Measurements from ENCODE around the gene TMEM132D.

TMEM132D gene

DNA sequence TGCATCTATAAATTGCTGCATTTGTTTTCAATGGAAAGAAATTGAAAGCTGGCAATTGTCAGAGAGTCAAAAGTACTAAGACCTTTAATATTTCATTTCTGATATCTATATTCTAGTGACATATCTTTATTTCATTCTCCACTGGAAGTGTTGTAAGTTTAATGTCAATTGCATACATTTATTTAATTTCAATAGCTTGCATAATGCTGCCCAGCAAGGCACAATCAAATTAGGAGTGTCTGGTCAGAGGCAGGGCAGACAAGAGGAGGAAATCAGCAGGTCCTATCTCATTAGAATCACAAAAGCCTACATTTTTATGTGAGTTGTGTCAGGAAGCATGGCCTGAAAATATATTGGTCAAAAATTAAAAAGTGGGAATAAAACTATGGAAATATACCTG is 112.9 kb downstream of the TMEM132D start:
- no peak overlapping the region for H3K4me3 ChIP-seq (ENCODE audit: low read depth, low read length)
- H3K4me1 ChIP-seq (ENCODE audit: control insufficient read depth, insufficient read depth, low read length) = no peaks in the 10 kb centered on the region
- no peaks in the 10 kb centered on the region for H3K9me3 ChIP-seq (ENCODE audit: control insufficient read depth, insufficient read depth, low read depth, low read length)
- no peak overlapping the region for H3K27ac ChIP-seq (ENCODE audit: extremely low read depth, low read depth, low read length)
- H3K36me3 ChIP-seq (ENCODE audit: control insufficient read depth in 2 of 2, insufficient read depth in 1 of 2, low read length in 2 of 2) = no peaks in the 10 kb centered on the region
- ChIA-PET POLR2A (no interaction called here), CTCF (no interaction called here)
- TF ChIP-seq, protein P1, sequence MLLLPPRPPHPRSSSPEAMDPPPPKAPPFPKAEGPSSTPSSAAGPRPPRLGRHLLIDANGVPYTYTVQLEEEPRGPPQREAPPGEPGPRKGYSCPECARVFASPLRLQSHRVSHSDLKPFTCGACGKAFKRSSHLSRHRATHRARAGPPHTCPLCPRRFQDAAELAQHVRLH (tag by site-specific recombination; IDR thresholded peaks at IDR 0.05) = no peak
- TF ChIP-seq ZNF521 (tag by site-specific recombination; IDR thresholded peaks at IDR 0.05) (no peak), SP2 (tag by site-specific recombination; IDR thresholded peaks at IDR 0.05) (no peak)

DNA sequence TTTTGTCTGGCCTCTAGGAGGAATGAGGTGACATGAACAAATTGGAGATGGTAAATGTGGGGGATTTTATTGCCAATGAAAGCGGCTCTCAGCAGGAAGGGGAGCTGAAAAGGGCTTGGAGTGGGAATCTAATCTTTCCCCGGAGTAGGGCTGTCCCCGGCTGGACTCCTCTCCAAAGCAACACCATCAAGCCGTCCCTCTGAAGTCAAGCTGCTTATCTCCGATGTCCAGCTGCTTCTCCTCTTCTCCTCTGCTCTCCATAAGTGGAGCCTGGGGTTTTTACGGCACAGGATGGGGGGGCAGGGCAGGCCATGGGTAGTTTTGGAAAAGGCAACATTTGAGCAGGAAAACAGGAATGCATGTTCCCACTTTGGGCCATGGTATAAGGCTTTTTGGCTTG is 113.5 kb downstream of the TMEM132D start:
- CTCF ChIA-PET = no interaction called here
- TF ChIP-seq KLF1 (tag by site-specific recombination; IDR thresholded peaks at IDR 0.05) (no peak), ZFP37 (tag by site-specific recombination; IDR thresholded peaks at IDR 0.05) (no peak), ZNF324 (tag by site-specific recombination; IDR thresholded peaks at IDR 0.05) (no peak), ZNF292 (tag by site-specific recombination; IDR thresholded peaks at IDR 0.05; ENCODE audit: borderline replicate concordance, low read depth) (no peak), ZNF239 (tag by site-specific recombination; IDR thresholded peaks at IDR 0.05) (no peak), SETDB1 (IDR thresholded peaks at IDR 0.05; ENCODE audit: insufficient read length, low read length) (no peak), KLF16 (tag by site-specific recombination; IDR thresholded peaks at IDR 0.05) (no peak), HOXC10 (CRISPR knock-in tag; IDR thresholded peaks at IDR 0.05) (no peak), ZNF37A (tag by site-specific recombination; IDR thresholded peaks at IDR 0.05) (no peak)
- TF ChIP-seq, protein P2, sequence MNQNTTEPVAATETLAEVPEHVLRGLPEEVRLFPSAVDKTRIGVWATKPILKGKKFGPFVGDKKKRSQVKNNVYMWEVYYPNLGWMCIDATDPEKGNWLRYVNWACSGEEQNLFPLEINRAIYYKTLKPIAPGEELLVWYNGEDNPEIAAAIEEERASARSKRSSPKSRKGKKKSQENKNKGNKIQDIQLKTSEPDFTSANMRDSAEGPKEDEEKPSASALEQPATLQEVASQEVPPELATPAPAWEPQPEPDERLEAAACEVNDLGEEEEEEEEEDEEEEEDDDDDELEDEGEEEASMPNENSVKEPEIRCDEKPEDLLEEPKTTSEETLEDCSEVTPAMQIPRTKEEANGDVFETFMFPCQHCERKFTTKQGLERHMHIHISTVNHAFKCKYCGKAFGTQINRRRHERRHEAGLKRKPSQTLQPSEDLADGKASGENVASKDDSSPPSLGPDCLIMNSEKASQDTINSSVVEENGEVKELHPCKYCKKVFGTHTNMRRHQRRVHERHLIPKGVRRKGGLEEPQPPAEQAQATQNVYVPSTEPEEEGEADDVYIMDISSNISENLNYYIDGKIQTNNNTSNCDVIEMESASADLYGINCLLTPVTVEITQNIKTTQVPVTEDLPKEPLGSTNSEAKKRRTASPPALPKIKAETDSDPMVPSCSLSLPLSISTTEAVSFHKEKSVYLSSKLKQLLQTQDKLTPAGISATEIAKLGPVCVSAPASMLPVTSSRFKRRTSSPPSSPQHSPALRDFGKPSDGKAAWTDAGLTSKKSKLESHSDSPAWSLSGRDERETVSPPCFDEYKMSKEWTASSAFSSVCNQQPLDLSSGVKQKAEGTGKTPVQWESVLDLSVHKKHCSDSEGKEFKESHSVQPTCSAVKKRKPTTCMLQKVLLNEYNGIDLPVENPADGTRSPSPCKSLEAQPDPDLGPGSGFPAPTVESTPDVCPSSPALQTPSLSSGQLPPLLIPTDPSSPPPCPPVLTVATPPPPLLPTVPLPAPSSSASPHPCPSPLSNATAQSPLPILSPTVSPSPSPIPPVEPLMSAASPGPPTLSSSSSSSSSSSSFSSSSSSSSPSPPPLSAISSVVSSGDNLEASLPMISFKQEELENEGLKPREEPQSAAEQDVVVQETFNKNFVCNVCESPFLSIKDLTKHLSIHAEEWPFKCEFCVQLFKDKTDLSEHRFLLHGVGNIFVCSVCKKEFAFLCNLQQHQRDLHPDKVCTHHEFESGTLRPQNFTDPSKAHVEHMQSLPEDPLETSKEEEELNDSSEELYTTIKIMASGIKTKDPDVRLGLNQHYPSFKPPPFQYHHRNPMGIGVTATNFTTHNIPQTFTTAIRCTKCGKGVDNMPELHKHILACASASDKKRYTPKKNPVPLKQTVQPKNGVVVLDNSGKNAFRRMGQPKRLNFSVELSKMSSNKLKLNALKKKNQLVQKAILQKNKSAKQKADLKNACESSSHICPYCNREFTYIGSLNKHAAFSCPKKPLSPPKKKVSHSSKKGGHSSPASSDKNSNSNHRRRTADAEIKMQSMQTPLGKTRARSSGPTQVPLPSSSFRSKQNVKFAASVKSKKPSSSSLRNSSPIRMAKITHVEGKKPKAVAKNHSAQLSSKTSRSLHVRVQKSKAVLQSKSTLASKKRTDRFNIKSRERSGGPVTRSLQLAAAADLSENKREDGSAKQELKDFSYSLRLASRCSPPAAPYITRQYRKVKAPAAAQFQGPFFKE (tag by site-specific recombination; IDR thresholded peaks at IDR 0.05; ENCODE audit: borderline replicate concordance) = no peak
- TF ChIP-seq, protein P3, sequence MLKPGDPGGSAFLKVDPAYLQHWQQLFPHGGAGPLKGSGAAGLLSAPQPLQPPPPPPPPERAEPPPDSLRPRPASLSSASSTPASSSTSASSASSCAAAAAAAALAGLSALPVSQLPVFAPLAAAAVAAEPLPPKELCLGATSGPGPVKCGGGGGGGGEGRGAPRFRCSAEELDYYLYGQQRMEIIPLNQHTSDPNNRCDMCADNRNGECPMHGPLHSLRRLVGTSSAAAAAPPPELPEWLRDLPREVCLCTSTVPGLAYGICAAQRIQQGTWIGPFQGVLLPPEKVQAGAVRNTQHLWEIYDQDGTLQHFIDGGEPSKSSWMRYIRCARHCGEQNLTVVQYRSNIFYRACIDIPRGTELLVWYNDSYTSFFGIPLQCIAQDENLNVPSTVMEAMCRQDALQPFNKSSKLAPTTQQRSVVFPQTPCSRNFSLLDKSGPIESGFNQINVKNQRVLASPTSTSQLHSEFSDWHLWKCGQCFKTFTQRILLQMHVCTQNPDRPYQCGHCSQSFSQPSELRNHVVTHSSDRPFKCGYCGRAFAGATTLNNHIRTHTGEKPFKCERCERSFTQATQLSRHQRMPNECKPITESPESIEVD (tag by site-specific recombination; IDR thresholded peaks at IDR 0.05) = no peak
- TF ChIP-seq, protein P4, sequence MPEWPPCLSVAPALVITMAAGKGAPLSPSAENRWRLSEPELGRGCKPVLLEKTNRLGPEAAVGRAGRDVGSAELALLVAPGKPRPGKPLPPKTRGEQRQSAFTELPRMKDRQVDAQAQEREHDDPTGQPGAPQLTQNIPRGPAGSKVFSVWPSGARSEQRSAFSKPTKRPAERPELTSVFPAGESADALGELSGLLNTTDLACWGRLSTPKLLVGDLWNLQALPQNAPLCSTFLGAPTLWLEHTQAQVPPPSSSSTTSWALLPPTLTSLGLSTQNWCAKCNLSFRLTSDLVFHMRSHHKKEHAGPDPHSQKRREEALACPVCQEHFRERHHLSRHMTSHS (tag by site-specific recombination; IDR thresholded peaks at IDR 0.05) = no peak
- Histone ChIP-seq H3K9me3 (ENCODE audit: control insufficient read depth, insufficient read depth, low read depth, low read length) (no peaks in the 10 kb centered on the region), H3K4me1 (ENCODE audit: control insufficient read depth, insufficient read depth, low read length) (no peaks in the 10 kb centered on the region), H3K27ac (ENCODE audit: extremely low read depth, low read depth, low read length) (no peak overlapping the region), H3K36me3 (ENCODE audit: control insufficient read depth in 2 of 2, insufficient read depth in 1 of 2, low read length in 2 of 2) (no peaks in the 10 kb centered on the region), H3K4me3 (ENCODE audit: low read depth, low read length) (no peak overlapping the region)
- POLR2A ChIA-PET = no interaction called here

Data from HEK293 (cell line).